Sigmoid colon (tissue), 4 donors: ENCODE measurements around the gene TUBA3E.

Experiments used
- CTCF ChIP-seq, 4 experiments: fragments of 450-650 bp in 3 of 4; fragments of 200-600 bp in 1 of 4; IDR thresholded peaks; one replicate each; pipeline ENCODE4 v1.5.1; 2016 to 2019; ENCODE audit warnings: antibody characterized with exemption in 4 of 4, mild to moderate bottlenecking in 3 of 4, moderate library complexity in 2 of 4
- EP300 ChIP-seq, 4 donors: sonication (generic); formaldehyde crosslinking; IDR thresholded peaks; one replicate each; pipeline ENCODE4 v1.6.1; 2017; ENCODE audit warnings: antibody characterized with exemption in 4 of 4
- POLR2A ChIP-seq, 2 donors: fragments of 450-650 bp; IDR thresholded peaks; one replicate each; pipeline ENCODE4 v1.6.1; 2016; ENCODE audit warnings: antibody characterized with exemption in 2 of 2, mild to moderate bottlenecking in 2 of 2, moderate library complexity in 2 of 2
- POLR2AphosphoS5 ChIP-seq, 4 donors: sonication (generic); formaldehyde crosslinking; IDR thresholded peaks; one replicate each; pipeline ENCODE4 v1.6.1; 2017; ENCODE audit warnings: antibody characterized with exemption in 4 of 4

GRCh38 chr2:130183512-130184373, 14.5 kb downstream of the TUBA3E start:
- TF ChIP-seq CTCF (IDR thresholded peaks at IDR 0.05), result no peak
- no peak for TF ChIP-seq POLR2AphosphoS5 (IDR thresholded peaks at IDR 0.05)
- no peak for TF ChIP-seq POLR2A (IDR thresholded peaks at IDR 0.05)
- TF ChIP-seq EP300 (IDR thresholded peaks at IDR 0.05), result no peak
